HEK293 (cell line): ENCODE measurements around the gene PYGO2.
A peak's percentile ranks its signal among the peaks of the same experiment; 100 is the strongest.

Experiments
- FEZF1 ChIP-seq: fragments of 450-650 bp; formaldehyde crosslinking; IDR thresholded peaks from 2 replicates; pipeline ENCODE4 v1.5.1; 2016; ENCODE audit warnings: missing biosample characterization, missing genetic modification characterization
- GFI1B ChIP-seq: fragments of 450-650 bp; formaldehyde crosslinking; IDR thresholded peaks from 2 replicates; pipeline ENCODE4 v1.5.1; 2016; ENCODE audit warnings: missing biosample characterization, missing genetic modification characterization
- KLF1 ChIP-seq: fragments of 450-650 bp; formaldehyde crosslinking; IDR thresholded peaks from 2 replicates; pipeline ENCODE4 v1.5.1; 2016; ENCODE audit warnings: missing biosample characterization, missing genetic modification characterization
- KLF7 ChIP-seq: fragments of 450-650 bp; formaldehyde crosslinking; IDR thresholded peaks from 2 replicates; pipeline ENCODE4 v1.5.1; 2016; ENCODE audit warnings: missing biosample characterization, missing genetic modification characterization, borderline replicate concordance
- OVOL3 ChIP-seq: fragments of 450-650 bp; formaldehyde crosslinking; IDR thresholded peaks from 2 replicates; pipeline ENCODE4 v1.5.1; 2016; ENCODE audit warnings: missing biosample characterization, missing genetic modification characterization
- PRDM10 ChIP-seq: fragments of 450-650 bp; formaldehyde crosslinking; IDR thresholded peaks from 2 replicates; pipeline ENCODE4 v1.5.1; 2016; ENCODE audit warnings: missing biosample characterization, missing genetic modification characterization
- SCRT1 ChIP-seq: fragments of 450-650 bp; formaldehyde crosslinking; IDR thresholded peaks from 2 replicates; pipeline ENCODE4 v1.5.1; 2016; ENCODE audit warnings: missing biosample characterization, missing genetic modification characterization, borderline replicate concordance
- ZBTB20 ChIP-seq: fragments of 450-650 bp; formaldehyde crosslinking; IDR thresholded peaks from 2 replicates; pipeline ENCODE4 v1.5.1; 2016; ENCODE audit warnings: missing biosample characterization, missing genetic modification characterization
- ZBTB21 ChIP-seq: fragments of 450-650 bp; formaldehyde crosslinking; IDR thresholded peaks from 2 replicates; pipeline ENCODE4 v1.5.1; 2017; ENCODE audit warnings: missing biosample characterization, missing genetic modification characterization
- ZNF10 ChIP-seq: fragments of 450-650 bp; formaldehyde crosslinking; IDR thresholded peaks from 2 replicates; pipeline ENCODE4 v1.5.1; 2017; ENCODE audit warnings: missing biosample characterization, missing genetic modification characterization
- ZNF112 ChIP-seq: fragments of 450-650 bp; formaldehyde crosslinking; IDR thresholded peaks from 2 replicates; pipeline ENCODE4 v1.5.0; 2017; ENCODE audit warnings: missing biosample characterization, missing genetic modification characterization
- ZNF114 ChIP-seq: fragments of 450-650 bp; formaldehyde crosslinking; IDR thresholded peaks from 2 replicates; pipeline ENCODE4 v1.5.0; 2017; ENCODE audit warnings: missing biosample characterization, missing genetic modification characterization
- ZNF223 ChIP-seq: fragments of 450-650 bp; formaldehyde crosslinking; IDR thresholded peaks from 2 replicates; pipeline ENCODE4 v1.5.1; 2016; ENCODE audit warnings: missing biosample characterization, missing genetic modification characterization
- ZNF624 ChIP-seq: fragments of 450-650 bp; formaldehyde crosslinking; IDR thresholded peaks from 2 replicates; pipeline ENCODE4 v1.5.1; 2017; ENCODE audit warnings: missing biosample characterization, missing genetic modification characterization
- ZNF645 ChIP-seq: fragments of 450-650 bp; formaldehyde crosslinking; IDR thresholded peaks from 2 replicates; pipeline ENCODE4; 2016; ENCODE audit warnings: missing biosample characterization, missing genetic modification characterization
- ZNF830 ChIP-seq: fragments of 450-650 bp; IDR thresholded peaks from 2 replicates; pipeline ENCODE4 v1.5.0; 2018; ENCODE audit warnings: missing biosample characterization, missing genetic modification characterization, low read depth, mild to moderate bottlenecking, moderate library complexity
- ZSCAN5A ChIP-seq: fragments of 450-650 bp; formaldehyde crosslinking; IDR thresholded peaks from 2 replicates; pipeline ENCODE4 v1.5.1; 2016; ENCODE audit warnings: missing biosample characterization, missing genetic modification characterization
- TF ChIP-seq, protein P1 (sequence below): fragments of 450-650 bp; formaldehyde crosslinking; IDR thresholded peaks from 2 replicates; pipeline ENCODE4 v1.5.1; 2016; ENCODE audit warnings: missing biosample characterization, missing genetic modification characterization, low read depth
- TF ChIP-seq, protein P2 (sequence below): fragments of 450-650 bp; formaldehyde crosslinking; IDR thresholded peaks from 2 replicates; pipeline ENCODE4 v1.5.1; 2016; ENCODE audit warnings: missing biosample characterization, missing genetic modification characterization
- TF ChIP-seq, protein P3 (sequence below): fragments of 450-650 bp; formaldehyde crosslinking; IDR thresholded peaks from 2 replicates; pipeline ENCODE4 v1.5.1; 2017; ENCODE audit warnings: missing biosample characterization, missing genetic modification characterization
- TF ChIP-seq, protein P4 (sequence below): fragments of 450-650 bp; formaldehyde crosslinking; IDR thresholded peaks from 2 replicates; pipeline ENCODE4 v1.5.1; 2016; ENCODE audit warnings: missing biosample characterization, missing genetic modification characterization
- TF ChIP-seq, protein P5 (sequence below): fragments of 450-650 bp; formaldehyde crosslinking; IDR thresholded peaks from 2 replicates; pipeline ENCODE4 v1.5.1; 2016; ENCODE audit warnings: missing biosample characterization, missing genetic modification characterization

The PYGO2 gene

GRCh38 chr1:154937085-154937987, 24.2 kb downstream of the PYGO2 start (continued):
- TF ChIP-seq PRDM10 (peak; percentile 100), ZNF10 (tag by site-specific recombination) (peak; percentile 91), ZSCAN5A (no peak), ZNF112 (no peak), GFI1B (tag by site-specific recombination) (peak; percentile 50; the same call in 1 of the 2 replicates), ZBTB21 (tag by site-specific recombination) (peak; percentile 98), ZNF624 (tag by site-specific recombination) (no peak), ZNF830 (no peak), ZBTB20 (tag by site-specific recombination) (no peak), ZNF645 (tag by site-specific recombination) (no peak), KLF1 (no peak), OVOL3 (tag by site-specific recombination) (no peak), FEZF1 (tag by site-specific recombination) (no peak), ZNF223 (tag by site-specific recombination) (no peak), KLF7 (tag by site-specific recombination) (no peak), ZNF114 (tag by site-specific recombination) (no peak), SCRT1 (tag by site-specific recombination) (no peak)
- TF ChIP-seq, protein P1, sequence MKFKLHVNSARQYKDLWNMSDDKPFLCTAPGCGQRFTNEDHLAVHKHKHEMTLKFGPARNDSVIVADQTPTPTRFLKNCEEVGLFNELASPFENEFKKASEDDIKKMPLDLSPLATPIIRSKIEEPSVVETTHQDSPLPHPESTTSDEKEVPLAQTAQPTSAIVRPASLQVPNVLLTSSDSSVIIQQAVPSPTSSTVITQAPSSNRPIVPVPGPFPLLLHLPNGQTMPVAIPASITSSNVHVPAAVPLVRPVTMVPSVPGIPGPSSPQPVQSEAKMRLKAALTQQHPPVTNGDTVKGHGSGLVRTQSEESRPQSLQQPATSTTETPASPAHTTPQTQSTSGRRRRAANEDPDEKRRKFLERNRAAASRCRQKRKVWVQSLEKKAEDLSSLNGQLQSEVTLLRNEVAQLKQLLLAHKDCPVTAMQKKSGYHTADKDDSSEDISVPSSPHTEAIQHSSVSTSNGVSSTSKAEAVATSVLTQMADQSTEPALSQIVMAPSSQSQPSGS (tag by site-specific recombination), result peak; percentile 86
- TF ChIP-seq, protein P2, sequence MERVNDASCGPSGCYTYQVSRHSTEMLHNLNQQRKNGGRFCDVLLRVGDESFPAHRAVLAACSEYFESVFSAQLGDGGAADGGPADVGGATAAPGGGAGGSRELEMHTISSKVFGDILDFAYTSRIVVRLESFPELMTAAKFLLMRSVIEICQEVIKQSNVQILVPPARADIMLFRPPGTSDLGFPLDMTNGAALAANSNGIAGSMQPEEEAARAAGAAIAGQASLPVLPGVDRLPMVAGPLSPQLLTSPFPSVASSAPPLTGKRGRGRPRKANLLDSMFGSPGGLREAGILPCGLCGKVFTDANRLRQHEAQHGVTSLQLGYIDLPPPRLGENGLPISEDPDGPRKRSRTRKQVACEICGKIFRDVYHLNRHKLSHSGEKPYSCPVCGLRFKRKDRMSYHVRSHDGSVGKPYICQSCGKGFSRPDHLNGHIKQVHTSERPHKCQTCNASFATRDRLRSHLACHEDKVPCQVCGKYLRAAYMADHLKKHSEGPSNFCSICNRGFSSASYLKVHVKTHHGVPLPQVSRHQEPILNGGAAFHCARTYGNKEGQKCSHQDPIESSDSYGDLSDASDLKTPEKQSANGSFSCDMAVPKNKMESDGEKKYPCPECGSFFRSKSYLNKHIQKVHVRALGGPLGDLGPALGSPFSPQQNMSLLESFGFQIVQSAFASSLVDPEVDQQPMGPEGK (tag by site-specific recombination), result peak; percentile 73
- TF ChIP-seq, protein P3, sequence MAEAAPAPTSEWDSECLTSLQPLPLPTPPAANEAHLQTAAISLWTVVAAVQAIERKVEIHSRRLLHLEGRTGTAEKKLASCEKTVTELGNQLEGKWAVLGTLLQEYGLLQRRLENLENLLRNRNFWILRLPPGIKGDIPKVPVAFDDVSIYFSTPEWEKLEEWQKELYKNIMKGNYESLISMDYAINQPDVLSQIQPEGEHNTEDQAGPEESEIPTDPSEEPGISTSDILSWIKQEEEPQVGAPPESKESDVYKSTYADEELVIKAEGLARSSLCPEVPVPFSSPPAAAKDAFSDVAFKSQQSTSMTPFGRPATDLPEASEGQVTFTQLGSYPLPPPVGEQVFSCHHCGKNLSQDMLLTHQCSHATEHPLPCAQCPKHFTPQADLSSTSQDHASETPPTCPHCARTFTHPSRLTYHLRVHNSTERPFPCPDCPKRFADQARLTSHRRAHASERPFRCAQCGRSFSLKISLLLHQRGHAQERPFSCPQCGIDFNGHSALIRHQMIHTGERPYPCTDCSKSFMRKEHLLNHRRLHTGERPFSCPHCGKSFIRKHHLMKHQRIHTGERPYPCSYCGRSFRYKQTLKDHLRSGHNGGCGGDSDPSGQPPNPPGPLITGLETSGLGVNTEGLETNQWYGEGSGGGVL (tag by site-specific recombination), result no peak
- TF ChIP-seq, protein P4, sequence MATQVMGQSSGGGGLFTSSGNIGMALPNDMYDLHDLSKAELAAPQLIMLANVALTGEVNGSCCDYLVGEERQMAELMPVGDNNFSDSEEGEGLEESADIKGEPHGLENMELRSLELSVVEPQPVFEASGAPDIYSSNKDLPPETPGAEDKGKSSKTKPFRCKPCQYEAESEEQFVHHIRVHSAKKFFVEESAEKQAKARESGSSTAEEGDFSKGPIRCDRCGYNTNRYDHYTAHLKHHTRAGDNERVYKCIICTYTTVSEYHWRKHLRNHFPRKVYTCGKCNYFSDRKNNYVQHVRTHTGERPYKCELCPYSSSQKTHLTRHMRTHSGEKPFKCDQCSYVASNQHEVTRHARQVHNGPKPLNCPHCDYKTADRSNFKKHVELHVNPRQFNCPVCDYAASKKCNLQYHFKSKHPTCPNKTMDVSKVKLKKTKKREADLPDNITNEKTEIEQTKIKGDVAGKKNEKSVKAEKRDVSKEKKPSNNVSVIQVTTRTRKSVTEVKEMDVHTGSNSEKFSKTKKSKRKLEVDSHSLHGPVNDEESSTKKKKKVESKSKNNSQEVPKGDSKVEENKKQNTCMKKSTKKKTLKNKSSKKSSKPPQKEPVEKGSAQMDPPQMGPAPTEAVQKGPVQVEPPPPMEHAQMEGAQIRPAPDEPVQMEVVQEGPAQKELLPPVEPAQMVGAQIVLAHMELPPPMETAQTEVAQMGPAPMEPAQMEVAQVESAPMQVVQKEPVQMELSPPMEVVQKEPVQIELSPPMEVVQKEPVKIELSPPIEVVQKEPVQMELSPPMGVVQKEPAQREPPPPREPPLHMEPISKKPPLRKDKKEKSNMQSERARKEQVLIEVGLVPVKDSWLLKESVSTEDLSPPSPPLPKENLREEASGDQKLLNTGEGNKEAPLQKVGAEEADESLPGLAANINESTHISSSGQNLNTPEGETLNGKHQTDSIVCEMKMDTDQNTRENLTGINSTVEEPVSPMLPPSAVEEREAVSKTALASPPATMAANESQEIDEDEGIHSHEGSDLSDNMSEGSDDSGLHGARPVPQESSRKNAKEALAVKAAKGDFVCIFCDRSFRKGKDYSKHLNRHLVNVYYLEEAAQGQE (tag by site-specific recombination), result no peak
- TF ChIP-seq, protein P5, sequence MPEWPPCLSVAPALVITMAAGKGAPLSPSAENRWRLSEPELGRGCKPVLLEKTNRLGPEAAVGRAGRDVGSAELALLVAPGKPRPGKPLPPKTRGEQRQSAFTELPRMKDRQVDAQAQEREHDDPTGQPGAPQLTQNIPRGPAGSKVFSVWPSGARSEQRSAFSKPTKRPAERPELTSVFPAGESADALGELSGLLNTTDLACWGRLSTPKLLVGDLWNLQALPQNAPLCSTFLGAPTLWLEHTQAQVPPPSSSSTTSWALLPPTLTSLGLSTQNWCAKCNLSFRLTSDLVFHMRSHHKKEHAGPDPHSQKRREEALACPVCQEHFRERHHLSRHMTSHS (tag by site-specific recombination), result no peak
